CD4-positive, alpha-beta T cell (primary cell): ENCODE measurements around the gene DKK2. TPM values are rescaled to one million over a fixed set of nuclear protein-coding genes. Genes with fewer than 3 reads are reported as not detected.

Source experiments
- ATAC-seq: fragments of 200-7000 bp; cut with Tn5 transposase; one replicate; pipeline ENCODE4 v1.10.0; 2022; ENCODE audit warnings: mild to moderate bottlenecking; ENCODE audit not compliant: poor library complexity
- CTCF ChIA-PET: fragments of 350-600 bp; sonication (Branson Sonifier 250); formaldehyde crosslinking; loops from one replicate; lab custom pipeline; 2021; ENCODE audit warnings: antibody characterized with exemption, inconsistent platforms; lab: Charles Lee
- POLR2A ChIA-PET: fragments of 350-600 bp; sonication (Branson Sonifier 250); formaldehyde crosslinking; loops from one replicate; lab custom pipeline; 2021; ENCODE audit warnings: antibody characterized with exemption, inconsistent platforms; lab: Charles Lee
- DNase-seq, 14 experiments: peaks; one replicate each; pipeline ENCODE4 v3.0.0-alpha.2; 2013 to 2020; ENCODE audit warnings: mixed read lengths in 2 of 14
- H3K27ac ChIP-seq, 2 donors: one replicate each; pipeline versions ENCODE4 v1.5.1 to v1.7.0; 2013; ENCODE audit warnings: low read length in 2 of 2, low read depth in 1 of 2, mild to moderate bottlenecking in 1 of 2
- H3K27me3 ChIP-seq, 2 experiments: 1 replicate in 1 of 2; 2 replicates in 1 of 2; pipeline versions ENCODE4 v1.6.1 to v1.7.0; 2013; ENCODE audit warnings: low read length in 2 of 2, control low read depth in 1 of 2, mild to moderate bottlenecking in 1 of 2, moderate library complexity in 1 of 2; ENCODE audit not compliant: insufficient read depth in 2 of 2, control insufficient read depth in 1 of 2
- H3K36me3 ChIP-seq: one replicate; pipeline ENCODE4 v1.6.1; 2013; ENCODE audit warnings: low read length, control low read depth; ENCODE audit not compliant: insufficient read depth
- H3K4me1 ChIP-seq: one replicate; pipeline ENCODE4 v1.6.1; 2013; ENCODE audit warnings: low read length, control low read depth; ENCODE audit not compliant: insufficient read depth
- H3K4me3 ChIP-seq: one replicate; pipeline ENCODE4 v1.5.1; 2013; ENCODE audit warnings: mild to moderate bottlenecking, low read length, moderate library complexity
- H3K9me3 ChIP-seq, 2 experiments: 1 replicate in 1 of 2; 2 replicates in 1 of 2; pipeline versions ENCODE4 v1.6.1 to v1.7.0; 2013; ENCODE audit warnings: low read length in 2 of 2, mild to moderate bottlenecking in 2 of 2, control low read depth in 1 of 2, moderate library complexity in 1 of 2; ENCODE audit not compliant: control insufficient read depth in 1 of 2, insufficient read depth in 1 of 2
- H3K27ac Mint-ChIP-seq: one replicate; pipeline ENCODE4 v1.8.0; 2020; ENCODE audit warnings: mixed read lengths
- H3K27me3 Mint-ChIP-seq: one replicate; pipeline ENCODE4 v1.8.0; 2021; ENCODE audit warnings: mixed read lengths
- H3K36me3 Mint-ChIP-seq: one replicate; pipeline ENCODE4 v1.8.0; 2021; ENCODE audit warnings: low read depth, mixed read lengths
- H3K4me1 Mint-ChIP-seq: one replicate; pipeline ENCODE4 v1.8.0; 2021; ENCODE audit warnings: low read depth, mixed read lengths
- H3K4me3 Mint-ChIP-seq: one replicate; pipeline ENCODE4 v1.8.0; 2020; ENCODE audit warnings: mild to moderate bottlenecking, mixed read lengths
- H3K9me3 Mint-ChIP-seq: one replicate; pipeline ENCODE4 v1.8.0; 2020; ENCODE audit warnings: mixed read lengths
- CTCF ChIP-seq: fragments of 200-600 bp; IDR thresholded peaks from one replicate; pipeline ENCODE4 v1.8.0; 2022; ENCODE audit warnings: antibody characterized with exemption, mild to moderate bottlenecking
- intact Hi-C, 2 experiments: fragments of 100-400 bp; cut with DNase I in 1 of 2; cut with micrococcal nuclease in 1 of 2; formaldehyde crosslinking; loops; one replicate each; pipeline versions ENCODE4 v1.15.1 to v1.9.0; 2023 to 2025; cut with DNase I, micrococcal nuclease
- total RNA-seq, 174 experiments: library from RNA in 2 of 174; stranded (reverse) in 2 of 174; gene quantifications; one replicate each; pipeline ENCODE4 v1.2.3 and lab custom pipeline; 2021 to 2026

The DKK2 gene
- total RNA-seq, 2 experiments from 2014 or later = not detected

- ATAC-seq = no peak
- ChIA-PET CTCF (no interaction called here), POLR2A (no interaction called here)
Observed at GRCh38 chr4:107058828-107059227, 22.7 kb upstream of the DKK2 start.

GRCh38 chr4:107050525-107051135, 14.5 kb upstream of the DKK2 start:
- Histone ChIP-seq H3K27me3 (no peaks in the 10 kb centered on the region), H3K4me1 (no peaks in the 10 kb centered on the region), H3K36me3 (no peaks in the 10 kb centered on the region), H3K4me3 (no peak overlapping the region), H3K27ac (no peak overlapping the region), H3K9me3 (no peaks in the 10 kb centered on the region)
- no peak overlapping the region for H3K27ac Mint-ChIP-seq
- intact Hi-C loops = loop anchor here (10.0 kb wide), 1 partner anchor 684 kb away; no protein-coding TSS in a partner anchor
- ATAC-seq (no peak), DNase-seq (no peak)
- no peak overlapping the region for H3K4me3 Mint-ChIP-seq
- ChIA-PET CTCF (no interaction called here), POLR2A (no interaction called here)
- H3K4me1 Mint-ChIP-seq = no peaks in the 10 kb centered on the region
- H3K27me3 Mint-ChIP-seq = no peaks in the 10 kb centered on the region
- H3K36me3 Mint-ChIP-seq = no peaks in the 10 kb centered on the region
- H3K9me3 Mint-ChIP-seq = peaks cover under 1% of the 10 kb centered on the region
- no peak for TF ChIP-seq CTCF

More at GRCh38 chr4:107058828-107059227, 22.7 kb upstream of the DKK2 start:
- no peaks in the 10 kb centered on the region for H3K4me1 ChIP-seq
- TF ChIP-seq CTCF = no peak
- no peak overlapping the region for H3K27ac ChIP-seq
- no peaks in the 10 kb centered on the region for H3K27me3 Mint-ChIP-seq
- no peaks in the 10 kb centered on the region for H3K36me3 Mint-ChIP-seq
- no peaks in the 10 kb centered on the region for H3K9me3 ChIP-seq
- DNase-seq = no peak
- intact Hi-C loops = loop anchor here (10.0 kb wide), 1 partner anchor 676 kb away; no protein-coding TSS in a partner anchor
- no peaks in the 10 kb centered on the region for H3K4me1 Mint-ChIP-seq
- no peak overlapping the region for H3K4me3 ChIP-seq
- H3K36me3 ChIP-seq = no peaks in the 10 kb centered on the region
- H3K4me3 Mint-ChIP-seq = no peak overlapping the region
- no peak overlapping the region for H3K27ac Mint-ChIP-seq
- H3K9me3 Mint-ChIP-seq = no peaks in the 10 kb centered on the region
- no peaks in the 10 kb centered on the region for H3K27me3 ChIP-seq

GRCh38 chr4:107046261-107046660, 10.1 kb upstream of the DKK2 start:
- Histone ChIP-seq H3K27ac (no peak overlapping the region), H3K9me3 (peaks cover 0 to 3% of the 10 kb centered on the region in 2 experiments), H3K36me3 (no peaks in the 10 kb centered on the region), H3K27me3 (no peaks in the 10 kb centered on the region), H3K4me3 (no peak overlapping the region), H3K4me1 (no peaks in the 10 kb centered on the region)
- CTCF ChIA-PET = no interaction called here
- Mint-ChIP-seq H3K27ac (no peak overlapping the region), H3K27me3 (no peaks in the 10 kb centered on the region), H3K4me3 (no peak overlapping the region), H3K4me1 (no peaks in the 10 kb centered on the region), H3K9me3 (peaks cover 4% of the 10 kb centered on the region), H3K36me3 (no peaks in the 10 kb centered on the region)
- POLR2A ChIA-PET = no interaction called here
- ATAC-seq (no peak), DNase-seq (no peak)
- no peak for TF ChIP-seq CTCF
- intact Hi-C loops = no loop called here
